ENCODE data around the gene SLC26A2.

Gene SLC26A2

DNA sequence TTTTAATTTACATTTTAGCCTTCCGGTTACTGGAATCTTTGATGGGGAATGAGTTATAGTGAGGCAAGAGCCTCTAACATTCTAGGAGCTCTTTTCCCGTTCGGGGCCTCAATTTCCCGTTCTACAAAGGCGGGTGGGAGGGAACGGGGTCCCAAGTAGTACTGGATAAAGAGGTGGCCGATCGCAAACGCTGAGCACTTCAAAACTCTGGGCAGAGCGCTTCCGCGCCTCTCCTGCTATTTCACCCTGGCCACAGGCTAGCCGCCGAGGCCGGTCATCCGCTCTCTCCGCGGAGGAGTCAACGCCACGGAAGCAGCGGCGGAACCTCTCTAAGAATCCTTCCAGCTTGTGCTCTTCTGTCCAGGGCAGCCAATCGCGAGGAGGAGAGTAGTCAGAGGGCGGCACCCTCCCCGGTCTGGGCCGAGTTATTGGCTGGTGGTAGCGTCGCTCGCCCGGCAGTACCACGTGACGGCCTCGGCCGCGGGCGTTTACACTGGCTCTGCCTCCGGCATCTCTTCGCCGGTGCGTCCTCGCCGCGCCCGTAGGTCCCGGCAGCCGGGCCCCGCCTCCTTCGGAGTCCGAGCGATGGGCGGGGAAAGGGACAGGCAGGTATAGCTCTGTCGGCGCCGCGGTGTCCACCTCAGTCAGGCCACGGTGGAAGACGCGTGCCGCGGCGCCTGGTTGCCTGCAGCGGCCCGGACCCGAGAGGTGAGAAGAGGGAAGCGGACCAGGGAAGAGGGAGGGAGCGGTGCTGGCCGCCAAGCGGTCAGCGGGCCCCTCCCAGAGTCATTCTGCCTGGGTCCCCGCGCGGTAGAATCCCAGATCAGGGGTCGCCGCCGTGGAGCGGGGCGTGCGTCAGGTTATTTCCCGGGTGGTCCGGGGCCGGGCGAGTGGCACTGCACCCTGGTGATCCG is at the start of gene SLC26A2:
Gene SLC26A2 (plus strand): TSS at position 487 of the 914 bp plus-strand sequence. CDS start 16,895 bp downstream, outside the sequence.
- peak within 1 kb of the TSS; percentile 93 for H3K27ac ChIP-seq (ENCODE audit: low read depth, low read length)

DNA sequence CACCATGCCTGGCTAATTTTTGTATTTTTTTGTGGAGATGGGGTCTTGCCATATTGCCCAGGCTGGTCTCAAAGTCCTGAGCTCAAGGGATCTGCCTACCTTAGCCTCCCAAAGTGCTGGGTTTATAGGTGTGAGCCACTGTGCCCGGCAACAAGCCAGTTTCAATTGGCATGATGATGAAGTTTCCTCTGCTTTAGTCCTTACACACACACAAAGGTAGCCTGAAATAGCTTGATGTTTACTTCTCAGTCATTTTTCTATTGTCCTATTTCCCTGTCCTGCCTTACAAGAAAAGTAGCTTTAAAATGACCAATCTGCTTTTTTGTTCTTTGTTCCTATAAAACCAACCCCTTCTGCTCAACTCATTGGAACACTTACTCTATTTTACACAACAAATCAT is 49.5 kb upstream of the SLC26A2 start:
- H3K4me3 ChIP-seq (ENCODE audit: low read depth, low read length), result no peak overlapping the region
- peaks cover 19% of the 10 kb centered on the region for H3K4me1 ChIP-seq (ENCODE audit: control insufficient read depth, insufficient read depth, low read length, unreplicated experiment)
- no peak overlapping the region for H3K27ac ChIP-seq (ENCODE audit: low read depth, low read length)
- H3K27me3 ChIP-seq (ENCODE audit: insufficient read depth, low read length), result no peaks in the 10 kb centered on the region
- H3K36me3 ChIP-seq (ENCODE audit: insufficient read depth, low read length), result no peaks in the 10 kb centered on the region
- H2AFZ ChIP-seq (ENCODE audit: low read length, unreplicated experiment), result no peak overlapping the region
- no peaks in the 10 kb centered on the region for H3K79me2 ChIP-seq (ENCODE audit: control insufficient read depth, insufficient read depth, low read length, unreplicated experiment)

More for the DNA sequence above, at the start of gene SLC26A2:
- H3K79me2 ChIP-seq (ENCODE audit: control insufficient read depth, insufficient read depth, low read length, unreplicated experiment), result peaks cover 23% of the 10 kb centered on the region
- no peaks in the 10 kb centered on the region for H3K36me3 ChIP-seq (ENCODE audit: insufficient read depth, low read length)
- H3K27me3 ChIP-seq (ENCODE audit: insufficient read depth, low read length), result no peaks in the 10 kb centered on the region
- peaks cover 18% of the 10 kb centered on the region for H3K4me1 ChIP-seq (ENCODE audit: control insufficient read depth, insufficient read depth, low read length, unreplicated experiment)
- H2AFZ ChIP-seq (ENCODE audit: low read length, unreplicated experiment), result peak within 1 kb of the TSS; percentile 52
- peak within 1 kb of the TSS; percentile 93 for H3K4me3 ChIP-seq (ENCODE audit: low read depth, low read length)

DNA sequence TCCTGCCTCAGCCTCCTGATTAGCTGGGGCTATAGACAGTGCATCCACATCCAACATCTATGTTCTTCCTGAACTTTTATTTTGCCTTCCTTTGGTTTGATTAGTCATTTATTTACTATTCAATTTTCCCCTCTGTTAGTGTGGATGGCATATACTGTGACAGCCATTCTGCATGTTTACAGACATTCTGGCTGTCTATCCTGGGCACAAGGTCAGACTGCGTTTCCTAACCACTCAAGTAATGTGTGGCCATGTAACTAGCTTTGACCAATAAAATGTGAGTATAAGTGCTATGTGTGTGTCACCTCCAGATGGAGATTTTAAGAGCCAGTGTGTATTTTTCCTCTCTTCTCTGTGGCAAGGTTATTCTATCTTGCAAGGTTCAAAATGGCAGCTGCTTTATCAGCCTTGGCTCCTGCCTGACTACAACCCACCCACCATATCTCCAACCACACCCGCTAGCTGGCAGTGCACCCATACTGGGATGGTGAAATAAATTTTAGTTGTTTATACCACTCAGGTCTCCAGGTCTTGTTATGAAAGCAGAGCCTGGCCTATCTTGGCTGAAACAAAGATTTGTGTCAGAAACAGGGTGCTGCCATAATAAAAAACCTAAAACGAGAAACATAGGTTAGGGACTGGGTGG is 48.2 kb upstream of the SLC26A2 start:
- Histone ChIP-seq H3K27me3 (ENCODE audit: insufficient read depth, low read length) (no peaks in the 10 kb centered on the region), H3K27ac (ENCODE audit: low read depth, low read length) (no peak overlapping the region), H2AFZ (ENCODE audit: low read length, unreplicated experiment) (no peak overlapping the region), H3K4me1 (ENCODE audit: control insufficient read depth, insufficient read depth, low read length, unreplicated experiment) (peaks cover 31% of the 10 kb centered on the region), H3K79me2 (ENCODE audit: control insufficient read depth, insufficient read depth, low read length, unreplicated experiment) (no peaks in the 10 kb centered on the region), H3K4me3 (ENCODE audit: low read depth, low read length) (no peak overlapping the region), H3K36me3 (ENCODE audit: insufficient read depth, low read length) (no peaks in the 10 kb centered on the region)

DNA sequence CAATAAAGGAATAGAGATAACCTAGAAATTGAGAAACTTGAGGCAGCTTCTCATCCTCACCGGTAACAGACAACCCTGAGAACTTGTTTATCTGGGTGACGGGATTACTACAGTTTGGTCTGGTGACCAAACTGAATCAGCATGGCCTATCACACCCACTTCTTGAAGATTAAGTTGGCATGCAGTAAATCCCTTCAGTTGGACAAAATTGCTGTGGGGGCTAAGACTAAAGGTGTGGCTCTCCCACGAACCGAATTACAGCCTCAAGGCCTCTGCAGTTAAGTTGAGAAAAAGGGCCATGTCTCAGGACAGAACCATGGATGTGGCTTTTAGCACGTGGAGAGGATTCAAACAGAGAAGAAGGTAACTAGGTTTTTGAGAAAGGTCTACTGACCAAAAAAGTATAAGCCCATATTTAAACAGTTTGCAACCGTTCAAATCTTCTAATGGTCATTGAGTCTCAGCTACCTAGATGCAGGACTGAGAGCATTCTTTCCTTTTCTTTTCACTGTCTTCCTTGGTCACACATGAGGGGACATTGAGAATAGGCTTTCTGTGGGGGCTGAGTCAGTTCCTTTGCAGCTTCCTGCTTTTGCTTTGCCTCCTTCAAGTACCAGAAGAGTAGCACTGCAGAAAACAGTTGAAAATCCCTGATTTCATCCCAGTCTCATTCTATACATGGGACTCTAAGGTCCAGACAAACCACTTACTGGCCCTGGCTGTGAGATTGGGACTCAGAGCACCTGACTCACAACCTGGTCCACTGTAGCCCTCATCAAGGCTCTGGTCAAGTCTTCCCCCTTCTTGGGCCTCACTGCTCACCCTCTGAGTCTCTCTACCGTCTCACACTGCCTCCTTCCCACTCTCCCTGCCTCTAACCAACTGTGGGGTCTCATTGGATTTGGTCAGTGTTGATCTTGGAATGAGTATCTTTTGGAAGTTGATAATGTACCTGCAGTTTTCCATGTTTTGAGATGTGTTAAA is 46.8 kb upstream of the SLC26A2 start:
- H2AFZ ChIP-seq (ENCODE audit: low read length, unreplicated experiment), result no peak overlapping the region

DNA sequence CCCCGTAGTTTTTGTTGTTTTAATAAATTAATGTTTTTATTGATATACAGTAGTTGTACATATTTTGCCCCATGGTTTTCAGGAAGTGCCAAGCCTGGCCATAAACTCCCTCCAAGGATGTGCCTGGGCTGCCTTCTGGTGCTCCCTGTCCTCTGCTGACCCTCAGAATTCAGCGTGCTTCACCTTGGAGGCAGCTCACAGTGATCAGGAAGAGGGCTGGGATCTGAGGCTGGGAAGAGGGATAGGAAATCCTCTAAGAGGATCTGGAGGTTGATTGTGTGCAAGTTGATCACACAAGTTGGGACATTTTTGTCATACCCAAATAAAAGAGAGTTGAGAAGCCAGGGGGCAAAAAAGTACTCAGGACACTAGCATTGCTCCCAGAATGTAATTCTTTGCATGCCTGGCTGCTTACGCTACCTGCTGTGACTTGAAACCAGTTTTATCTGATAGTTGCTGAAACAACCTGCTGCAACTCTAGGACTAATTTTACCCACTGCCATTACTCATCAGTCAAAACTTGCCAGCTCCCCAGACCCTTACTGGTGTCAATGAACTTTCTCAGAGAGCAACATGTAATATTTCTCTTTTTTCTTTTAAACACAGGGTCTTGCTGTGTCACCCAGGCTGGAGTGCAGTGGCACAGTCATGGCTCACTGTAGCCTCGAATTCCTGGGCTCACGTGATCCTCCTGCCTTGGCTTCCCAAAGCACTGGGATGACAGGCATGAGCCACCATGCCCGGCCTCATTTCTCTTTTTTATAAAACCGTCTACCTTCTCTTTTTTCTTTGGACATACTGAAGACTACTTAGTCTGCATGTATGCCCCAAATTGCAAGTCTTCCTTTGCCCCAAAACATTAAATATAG is 44.9 kb upstream of the SLC26A2 start:
- no peak overlapping the region for H3K27ac ChIP-seq (ENCODE audit: low read depth, low read length)
- no peaks in the 10 kb centered on the region for H3K79me2 ChIP-seq (ENCODE audit: control insufficient read depth, insufficient read depth, low read length, unreplicated experiment)
- no peaks in the 10 kb centered on the region for H3K27me3 ChIP-seq (ENCODE audit: insufficient read depth, low read length)
- H3K4me1 ChIP-seq (ENCODE audit: control insufficient read depth, insufficient read depth, low read length, unreplicated experiment), result peaks cover 37% of the 10 kb centered on the region
- no peak overlapping the region for H2AFZ ChIP-seq (ENCODE audit: low read length, unreplicated experiment)
- H3K4me3 ChIP-seq (ENCODE audit: low read depth, low read length), result no peak overlapping the region
- no peaks in the 10 kb centered on the region for H3K36me3 ChIP-seq (ENCODE audit: insufficient read depth, low read length)

More for the DNA sequence above, 46.8 kb upstream of the SLC26A2 start:
- Histone ChIP-seq H3K79me2 (ENCODE audit: control insufficient read depth, insufficient read depth, low read length, unreplicated experiment) (no peaks in the 10 kb centered on the region), H3K4me3 (ENCODE audit: low read depth, low read length) (no peak overlapping the region), H3K27ac (ENCODE audit: low read depth, low read length) (no peak overlapping the region), H3K36me3 (ENCODE audit: insufficient read depth, low read length) (no peaks in the 10 kb centered on the region), H3K4me1 (ENCODE audit: control insufficient read depth, insufficient read depth, low read length, unreplicated experiment) (peaks cover 37% of the 10 kb centered on the region), H3K27me3 (ENCODE audit: insufficient read depth, low read length) (no peaks in the 10 kb centered on the region)

DNA sequence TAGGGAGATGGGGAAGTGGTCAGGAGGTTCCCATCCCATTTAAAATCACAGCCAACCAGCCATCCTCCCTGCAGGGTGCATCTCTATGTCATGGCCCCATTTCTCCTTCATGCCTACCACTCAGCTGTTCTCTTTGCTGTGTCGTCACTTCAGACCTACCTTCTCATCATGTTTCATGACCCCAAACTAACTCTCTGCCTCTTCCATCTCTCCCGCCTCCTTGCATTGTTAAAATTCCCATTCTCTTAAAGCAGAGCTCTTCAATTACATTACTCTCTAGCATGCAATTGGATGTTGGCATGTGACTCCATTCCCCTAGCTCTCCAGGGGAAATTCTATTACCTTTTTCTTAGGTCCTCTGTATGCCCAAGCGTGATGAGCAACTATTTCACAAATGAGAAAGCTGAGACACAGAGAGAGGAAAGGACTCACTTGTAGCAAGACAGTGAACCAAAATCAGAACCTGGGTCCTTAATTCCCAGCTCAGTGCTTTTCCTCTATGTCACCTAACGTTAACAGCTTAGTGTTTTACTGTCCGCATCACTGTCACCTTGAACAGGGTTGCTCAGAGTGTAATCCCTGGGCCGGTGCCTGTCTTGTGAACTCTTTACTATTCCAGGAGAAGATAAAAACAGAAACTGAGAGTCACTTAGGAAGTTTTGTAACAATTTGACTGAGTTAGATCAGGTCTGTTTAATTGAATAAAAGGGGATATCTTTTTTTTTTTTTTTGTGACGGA is 44.1 kb upstream of the SLC26A2 start:
- H3K27ac ChIP-seq (ENCODE audit: low read depth, low read length), result peak overlapping the region; percentile 37; the same call in 1 of the 2 replicates
- H3K4me3 ChIP-seq (ENCODE audit: low read depth, low read length), result no peak overlapping the region
- H3K4me1 ChIP-seq (ENCODE audit: control insufficient read depth, insufficient read depth, low read length, unreplicated experiment), result peaks cover 37% of the 10 kb centered on the region
- H3K36me3 ChIP-seq (ENCODE audit: insufficient read depth, low read length), result no peaks in the 10 kb centered on the region
- H3K79me2 ChIP-seq (ENCODE audit: control insufficient read depth, insufficient read depth, low read length, unreplicated experiment), result no peaks in the 10 kb centered on the region
- no peaks in the 10 kb centered on the region for H3K27me3 ChIP-seq (ENCODE audit: insufficient read depth, low read length)
- H2AFZ ChIP-seq (ENCODE audit: low read length, unreplicated experiment), result peak overlapping the region; percentile 77

DNA sequence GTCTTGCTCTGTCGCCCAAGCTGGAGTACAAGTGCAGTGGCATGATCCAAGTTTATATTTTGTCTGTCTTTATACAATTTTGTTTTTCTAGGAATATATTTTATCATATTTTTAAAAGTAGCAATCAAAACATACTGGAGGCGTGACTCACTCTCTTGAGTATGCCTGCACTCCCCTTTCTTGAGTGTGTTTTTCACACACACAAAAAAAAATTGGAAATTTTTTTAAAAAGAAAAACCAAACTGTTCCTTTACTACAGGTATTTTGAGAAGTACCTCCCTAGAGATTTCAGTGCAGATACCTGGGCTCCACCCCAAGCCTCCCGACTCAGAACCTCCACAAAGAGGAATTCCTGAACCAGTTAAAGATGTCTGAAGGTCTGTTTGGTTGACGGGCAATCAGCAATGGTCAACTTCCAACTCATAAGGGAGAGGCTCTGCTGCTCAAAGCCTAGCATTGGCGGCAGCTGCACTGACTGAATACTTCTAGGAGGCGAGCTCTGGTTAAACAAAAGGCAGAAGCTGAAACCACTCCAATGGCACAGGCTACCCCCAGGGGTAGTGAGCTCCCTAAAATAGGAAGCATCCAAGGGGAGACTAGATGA is 43.4 kb upstream of the SLC26A2 start:
- Histone ChIP-seq H2AFZ (ENCODE audit: low read length, unreplicated experiment) (peak overlapping the region; percentile 77), H3K4me1 (ENCODE audit: control insufficient read depth, insufficient read depth, low read length, unreplicated experiment) (peaks cover 37% of the 10 kb centered on the region), H3K27me3 (ENCODE audit: insufficient read depth, low read length) (no peaks in the 10 kb centered on the region), H3K27ac (ENCODE audit: low read depth, low read length) (peak overlapping the region; percentile 47; the same call in 1 of the 2 replicates), H3K36me3 (ENCODE audit: insufficient read depth, low read length) (no peaks in the 10 kb centered on the region), H3K4me3 (ENCODE audit: low read depth, low read length) (0 out of 2 replicates have a peak overlapping the region, but pooled peaks have one; percentile 22), H3K79me2 (ENCODE audit: control insufficient read depth, insufficient read depth, low read length, unreplicated experiment) (no peaks in the 10 kb centered on the region)

DNA sequence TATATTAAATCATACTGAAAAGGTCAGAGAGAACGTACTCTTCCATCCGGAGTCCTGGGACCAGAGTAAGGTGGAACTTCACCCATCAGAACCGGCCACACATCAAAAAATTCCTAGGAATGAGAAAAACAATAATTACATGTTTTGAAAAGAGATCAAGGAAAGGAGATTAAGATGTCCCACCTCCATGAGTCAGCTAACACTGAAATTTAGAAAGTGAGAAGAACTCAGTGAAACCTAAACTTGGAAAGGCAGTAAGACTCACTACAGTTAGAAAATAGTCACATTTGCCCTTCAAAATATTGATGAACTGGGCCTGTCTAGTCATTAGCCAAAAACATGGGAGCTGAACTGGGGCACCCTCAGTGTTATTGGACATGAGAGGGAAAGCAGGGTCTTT is 39.0 kb upstream of the SLC26A2 start:
- Histone ChIP-seq H3K27ac (ENCODE audit: low read depth, low read length) (no peak overlapping the region), H3K27me3 (ENCODE audit: insufficient read depth, low read length) (no peaks in the 10 kb centered on the region), H3K4me1 (ENCODE audit: control insufficient read depth, insufficient read depth, low read length, unreplicated experiment) (peaks cover 13% of the 10 kb centered on the region), H3K79me2 (ENCODE audit: control insufficient read depth, insufficient read depth, low read length, unreplicated experiment) (no peaks in the 10 kb centered on the region), H2AFZ (ENCODE audit: low read length, unreplicated experiment) (no peak overlapping the region), H3K36me3 (ENCODE audit: insufficient read depth, low read length) (no peaks in the 10 kb centered on the region), H3K4me3 (ENCODE audit: low read depth, low read length) (no peak overlapping the region)

DNA sequence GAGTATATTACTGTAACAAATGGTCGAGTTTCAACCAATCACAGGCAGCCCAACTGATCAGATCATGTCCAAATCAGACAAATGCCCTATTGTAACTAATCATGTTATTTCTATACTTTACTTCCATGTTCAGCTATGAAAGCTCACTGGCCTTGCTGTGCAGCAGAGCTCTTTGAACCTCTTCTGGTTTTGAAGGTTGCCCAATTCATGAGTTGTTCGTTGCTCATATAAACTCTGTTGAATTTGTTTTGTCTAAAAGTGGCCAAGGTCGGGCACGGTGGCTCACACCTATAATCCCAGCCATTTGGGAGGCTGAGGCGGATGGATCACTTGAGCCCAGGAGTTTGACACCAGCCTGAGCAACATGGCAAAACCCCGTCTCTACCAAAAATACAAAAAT is 37.6 kb upstream of the SLC26A2 start:
- no peaks in the 10 kb centered on the region for H3K79me2 ChIP-seq (ENCODE audit: control insufficient read depth, insufficient read depth, low read length, unreplicated experiment)
- no peak overlapping the region for H3K4me3 ChIP-seq (ENCODE audit: low read depth, low read length)
- H3K4me1 ChIP-seq (ENCODE audit: control insufficient read depth, insufficient read depth, low read length, unreplicated experiment), result no peaks in the 10 kb centered on the region
- no peak overlapping the region for H3K27ac ChIP-seq (ENCODE audit: low read depth, low read length)
- H3K36me3 ChIP-seq (ENCODE audit: insufficient read depth, low read length), result no peaks in the 10 kb centered on the region
- no peaks in the 10 kb centered on the region for H3K27me3 ChIP-seq (ENCODE audit: insufficient read depth, low read length)
- no peak overlapping the region for H2AFZ ChIP-seq (ENCODE audit: low read length, unreplicated experiment)
